Uterus (tissue), 2 donors: ENCODE results near the gene IZUMO3.

Source experiments
- CTCF ChIP-seq, 4 experiments: fragments of 200-600 bp in 2 of 4; fragments of 450-650 bp in 2 of 4; sonication (generic) in 2 of 4; IDR thresholded peaks; one replicate each; pipeline ENCODE4 v1.5.1; 2016 to 2019; ENCODE audit warnings: antibody characterized with exemption in 4 of 4, mild to moderate bottlenecking in 2 of 4, moderate library complexity in 1 of 4
- POLR2A ChIP-seq, 2 donors: fragments of 450-650 bp; IDR thresholded peaks; one replicate each; pipeline ENCODE4 v1.6.1; 2016; ENCODE audit warnings: antibody characterized with exemption in 2 of 2, mild to moderate bottlenecking in 1 of 2, moderate library complexity in 1 of 2

DNA sequence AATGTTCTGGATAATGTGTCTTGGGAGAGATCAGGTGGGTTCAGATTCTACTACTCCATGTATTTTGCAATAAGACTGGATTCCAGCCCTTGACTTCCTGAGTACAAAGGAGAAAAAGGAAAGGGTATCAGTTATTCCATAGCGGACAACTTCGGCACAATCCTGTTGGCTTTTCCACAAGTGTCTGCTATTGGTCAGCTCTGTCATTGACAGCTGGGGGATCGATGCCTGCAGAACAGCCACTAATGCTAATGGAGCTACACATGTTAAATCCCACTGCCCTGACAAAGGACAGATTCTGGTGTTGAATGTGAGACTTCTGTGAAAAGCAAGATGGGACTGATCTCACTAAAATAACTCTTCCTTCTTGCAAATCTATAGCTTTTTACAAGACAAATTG lies 41.2 kb downstream of the IZUMO3 start:
- TF ChIP-seq CTCF (IDR thresholded peaks at IDR 0.05) (no peak), POLR2A (IDR thresholded peaks at IDR 0.05) (no peak)
